Fibroblast of skin of right biceps (primary cell): ENCODE measurements around the gene SRC.

Source experiments
- DNase-seq: peaks from one replicate; pipeline ENCODE4 v3.0.0-alpha.2; 2013

The SRC gene

DNA sequence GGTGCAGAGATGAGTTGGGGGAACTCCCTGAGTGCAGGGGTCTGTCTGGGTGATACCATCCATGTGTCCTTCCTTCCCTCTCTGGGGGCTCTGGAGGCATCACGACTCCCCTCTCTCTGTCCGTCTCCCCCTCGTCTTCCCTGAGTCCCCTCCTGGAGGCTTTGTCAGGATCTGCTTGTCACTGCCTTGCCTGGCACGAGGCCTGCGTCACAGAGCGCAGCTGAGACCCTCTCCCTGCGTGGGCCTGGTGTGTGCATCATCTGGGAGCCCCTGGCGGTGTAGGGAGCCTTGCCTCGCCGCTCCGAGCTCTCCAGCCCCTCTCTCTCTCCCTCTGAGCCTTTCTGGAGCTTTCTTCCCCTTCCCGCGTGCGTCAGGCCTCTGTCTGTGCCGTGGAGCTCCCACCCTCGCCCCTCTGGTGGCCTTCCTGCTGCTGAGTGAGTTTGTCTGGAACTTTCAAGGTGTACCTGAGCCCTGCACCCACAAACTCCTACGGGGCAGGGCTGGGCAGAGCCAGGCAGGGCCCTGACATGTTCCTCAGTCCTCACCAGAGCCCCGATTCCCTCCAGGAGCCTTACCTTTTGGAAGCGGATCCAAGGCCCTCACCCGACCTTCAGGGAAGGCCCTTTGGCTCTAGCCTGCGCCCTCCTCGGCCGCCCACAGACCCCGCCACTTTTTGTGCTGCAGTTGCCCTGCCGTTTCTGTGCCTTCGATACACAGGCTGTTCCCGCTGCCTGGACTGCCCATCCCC, 70.3 kb downstream of the SRC start:
- DNase-seq, result no peak

DNA sequence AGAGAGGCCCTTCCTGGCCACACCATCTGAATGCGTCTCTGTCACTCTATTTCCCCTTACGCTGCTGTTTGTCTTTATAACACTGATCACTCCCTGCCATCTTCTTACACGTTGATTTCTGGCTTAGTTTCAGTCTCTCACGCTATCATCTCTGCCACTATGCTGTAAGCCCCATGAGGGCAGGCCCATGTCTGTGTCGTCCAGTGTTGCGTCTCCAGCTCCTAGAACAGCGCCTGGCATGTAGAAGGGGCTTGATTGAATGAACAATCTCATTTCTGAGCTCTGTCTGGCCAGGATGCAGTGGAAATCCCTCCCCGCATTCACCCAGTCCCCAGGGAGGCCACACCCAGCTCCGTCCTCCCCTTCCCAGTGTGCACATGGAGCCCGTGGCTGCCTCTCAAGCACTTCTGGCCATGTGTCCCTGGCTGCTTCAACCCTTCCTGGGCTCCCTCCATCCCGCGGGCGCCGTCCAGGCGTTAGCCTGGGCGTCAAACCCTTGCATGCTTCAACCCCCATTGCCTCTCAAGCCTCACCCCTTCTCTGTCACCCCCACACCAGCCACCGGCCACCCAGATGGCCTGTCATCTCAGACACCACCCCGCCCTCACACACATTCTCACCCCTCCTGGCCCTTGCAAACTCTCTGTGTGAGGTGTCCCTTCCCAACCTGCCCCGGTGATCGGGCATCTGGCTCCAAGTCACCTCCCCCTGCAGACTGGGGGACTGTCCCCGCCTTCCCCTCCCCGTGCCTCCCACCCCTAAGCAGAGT, 71.1 kb downstream of the SRC start:
- no peak for DNase-seq

DNA sequence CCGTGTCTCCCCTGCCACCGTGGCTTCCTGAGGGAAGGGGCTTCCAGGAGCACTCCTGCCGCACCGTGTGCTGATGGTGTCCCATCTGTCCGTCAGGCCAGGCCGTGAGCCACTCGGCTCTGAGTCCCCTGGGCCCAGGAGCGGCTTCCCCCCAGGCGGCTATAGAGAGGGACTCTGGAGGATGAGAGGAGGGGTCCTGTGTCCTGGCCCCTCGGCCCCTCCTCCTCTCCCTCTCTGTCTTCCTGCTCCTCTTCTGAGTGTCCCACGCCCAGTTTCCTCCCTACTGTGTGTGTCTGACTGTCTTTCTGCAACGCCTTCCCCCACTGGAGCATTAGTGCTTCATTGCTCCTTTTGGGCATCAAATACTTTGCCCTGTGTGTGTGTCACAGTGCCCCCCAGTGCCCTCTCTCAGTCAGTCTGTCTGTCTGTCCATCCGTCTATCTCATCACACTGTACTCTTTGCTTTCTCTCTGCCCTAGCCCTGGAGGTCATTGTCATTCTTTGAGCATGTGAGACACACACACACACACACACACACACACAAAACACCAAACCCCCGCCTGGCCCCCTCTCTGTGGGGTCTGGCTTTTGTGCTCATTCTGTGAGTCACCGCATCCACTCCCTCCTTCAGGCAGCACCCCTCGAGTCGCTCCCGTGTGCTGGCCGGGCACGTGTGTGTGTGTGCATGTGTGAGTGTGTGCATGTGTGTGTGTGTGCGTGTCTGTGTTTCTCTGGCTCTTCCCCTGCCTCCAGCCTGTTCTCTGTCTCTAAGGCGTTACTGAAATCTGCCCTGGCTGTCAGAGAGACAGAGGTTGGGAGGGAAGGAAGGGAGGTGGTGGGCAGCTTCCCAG, 71.9 kb downstream of the SRC start:
- peak; percentile 65 for DNase-seq

DNA sequence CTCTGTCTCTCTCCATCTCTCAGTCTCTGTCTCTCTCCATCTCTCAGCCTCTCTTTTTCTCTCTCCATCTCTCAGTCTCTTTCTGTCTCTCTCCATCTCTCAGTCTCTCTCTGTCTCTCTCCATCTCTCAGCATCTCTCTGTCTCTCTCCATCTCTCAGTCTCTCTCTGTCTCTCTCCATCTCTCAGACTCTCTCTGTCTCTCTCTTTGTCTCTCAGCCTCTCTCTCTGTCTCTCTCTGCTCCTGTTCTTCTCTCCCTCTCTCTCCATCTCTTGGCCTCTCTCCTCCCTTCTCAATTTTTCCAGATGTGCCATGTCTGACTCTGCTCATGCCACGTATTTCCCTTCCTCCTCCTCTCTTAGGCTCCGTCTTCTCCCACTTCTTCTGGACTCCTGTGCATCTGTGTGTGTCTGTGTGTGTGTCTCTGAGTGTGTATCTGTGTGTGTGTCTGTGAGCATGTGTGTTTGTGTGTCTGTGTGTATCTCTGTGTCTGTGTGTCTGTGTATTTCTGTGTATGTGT, 72.7 kb downstream of the SRC start:
- no peak for DNase-seq

DNA sequence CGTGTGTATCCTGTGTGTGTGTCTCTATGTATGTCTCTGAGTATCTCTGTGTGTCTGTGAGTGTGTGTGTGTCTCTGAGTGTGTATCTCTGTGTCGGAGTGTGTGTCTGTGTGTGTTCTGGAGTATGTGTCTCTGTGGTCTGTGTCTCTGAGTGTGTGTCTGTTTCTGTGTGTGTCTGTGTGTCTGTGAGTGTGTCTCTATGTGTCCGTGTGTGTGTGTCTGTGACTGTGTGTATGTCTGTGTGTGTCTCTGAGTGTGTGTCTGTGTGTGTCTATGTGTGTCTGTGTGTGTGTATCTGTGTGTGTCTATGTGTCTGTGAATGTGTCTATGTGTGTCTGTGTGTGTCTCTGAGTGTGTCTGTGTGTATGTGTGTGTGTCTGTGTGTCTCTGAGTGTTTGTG, 73.4 kb downstream of the SRC start:
- DNase-seq, result no peak

DNA sequence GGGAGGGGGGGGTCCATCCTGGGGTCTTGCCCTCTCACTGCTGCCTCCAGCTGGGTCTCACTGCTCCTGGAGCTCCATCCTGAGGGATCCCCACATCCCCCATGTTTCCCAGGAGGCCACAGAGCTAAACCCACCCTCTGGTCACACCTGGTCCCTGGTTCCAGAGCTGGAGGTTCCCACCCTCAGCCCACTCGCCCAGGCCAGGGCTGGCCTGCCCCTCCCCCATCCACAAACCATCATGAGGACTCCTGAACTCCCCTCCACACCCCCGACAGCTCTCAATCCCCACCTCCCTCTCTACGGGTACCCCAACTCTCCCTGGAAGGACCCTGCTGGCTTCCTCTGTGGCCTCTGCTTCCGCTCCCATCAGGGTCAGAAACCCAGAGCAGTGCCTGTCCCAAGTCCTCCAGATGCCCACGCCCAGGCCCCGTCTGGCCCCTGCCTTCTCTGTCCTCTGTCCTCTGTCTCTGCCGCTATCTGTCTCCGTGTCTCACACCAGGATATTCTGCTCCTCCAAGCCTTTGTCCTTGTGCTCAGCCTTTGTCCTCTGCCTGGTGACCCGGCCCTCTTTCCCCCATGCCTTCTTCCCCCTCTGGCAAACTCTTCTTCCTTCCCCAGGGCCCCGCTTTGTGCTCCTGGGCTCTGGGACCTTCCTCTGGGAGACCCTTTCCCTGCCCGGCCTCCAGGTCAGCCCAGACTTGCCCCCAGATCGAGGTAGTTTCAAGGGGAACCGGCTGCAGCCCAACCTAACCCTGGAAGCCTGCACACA, 74.0 kb downstream of the SRC start:
- no peak for DNase-seq

DNA sequence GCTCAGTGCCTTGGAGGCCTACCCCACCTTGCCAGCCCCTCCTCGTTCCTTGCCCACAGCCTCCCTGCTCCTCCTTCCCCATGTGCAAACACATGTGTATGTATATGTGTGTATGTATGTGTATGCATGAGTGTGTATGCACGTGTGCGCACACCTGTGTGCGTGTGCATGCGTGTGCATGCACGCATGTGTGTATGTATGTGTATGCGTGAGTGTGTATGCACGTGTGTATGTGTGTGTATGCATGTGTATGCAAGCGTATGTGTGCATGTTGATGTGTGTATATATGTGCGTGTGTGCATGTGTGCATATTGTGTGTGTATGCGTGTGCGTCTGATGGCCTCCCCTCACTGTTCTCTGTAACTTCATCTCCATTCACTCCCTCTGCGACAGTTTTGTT, 74.7 kb downstream of the SRC start:
- DNase-seq, result no peak

DNA sequence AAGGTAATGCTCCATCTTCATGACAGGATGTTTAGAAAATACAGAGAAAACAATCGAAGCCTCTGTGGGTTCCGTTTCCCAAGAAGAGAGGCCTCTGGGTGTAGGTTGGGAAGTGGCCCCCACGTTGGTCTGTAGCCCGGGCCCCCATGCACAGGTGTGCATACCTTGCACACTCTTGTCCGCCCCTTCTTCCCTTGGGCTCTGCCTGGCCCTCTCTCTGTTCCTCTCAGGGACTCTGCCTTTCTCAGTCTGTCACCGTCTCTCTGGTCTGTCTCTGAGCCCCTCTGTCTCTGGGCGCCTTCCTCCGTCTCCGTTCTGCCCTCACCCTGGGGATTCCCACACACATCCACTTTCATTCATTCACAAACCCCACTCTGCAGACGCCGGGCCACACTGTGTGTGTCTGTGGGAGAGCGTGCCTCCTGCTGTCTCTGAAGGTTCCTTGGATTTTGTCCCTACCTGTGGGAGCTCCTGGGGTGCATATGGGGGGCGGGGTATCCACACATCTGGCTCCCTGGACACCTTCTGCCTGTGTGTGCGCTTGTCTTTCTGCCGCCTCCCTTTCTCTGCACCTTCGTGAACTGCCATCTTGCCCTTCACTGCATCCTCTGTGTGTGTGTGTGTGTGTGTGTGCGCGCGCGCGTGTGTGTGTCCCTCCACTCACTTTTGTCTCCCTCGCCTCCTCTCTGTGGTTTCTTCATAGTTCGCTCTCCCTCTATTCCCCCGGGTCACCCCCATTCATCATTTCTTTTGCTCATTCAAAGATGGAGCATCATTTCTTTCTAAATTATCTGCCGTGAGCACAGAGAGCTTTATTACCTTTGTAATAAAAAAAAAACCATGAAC, 75.3 kb downstream of the SRC start:
- DNase-seq, result no peak

DNA sequence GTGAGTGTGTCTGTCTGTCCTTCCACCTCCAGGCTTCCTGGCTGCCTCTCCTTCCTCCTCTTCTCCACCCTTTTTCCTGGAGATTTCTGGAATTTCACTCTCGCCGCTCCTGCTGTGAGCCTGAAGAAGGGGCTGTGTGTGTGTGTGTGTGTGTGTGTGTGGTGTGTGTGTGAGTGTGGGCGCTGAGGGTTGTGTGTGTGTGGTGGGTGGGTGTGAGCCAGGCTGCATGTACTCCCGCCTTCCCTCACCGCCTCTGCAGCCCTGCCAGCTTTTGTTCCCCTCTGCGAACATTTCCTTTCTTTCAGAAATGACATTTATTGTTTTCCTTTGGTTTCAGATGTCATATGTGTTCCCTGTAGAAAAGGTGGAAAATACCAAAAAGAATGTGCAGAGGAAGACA, 76.0 kb downstream of the SRC start:
- peak; percentile 33 for DNase-seq

DNA sequence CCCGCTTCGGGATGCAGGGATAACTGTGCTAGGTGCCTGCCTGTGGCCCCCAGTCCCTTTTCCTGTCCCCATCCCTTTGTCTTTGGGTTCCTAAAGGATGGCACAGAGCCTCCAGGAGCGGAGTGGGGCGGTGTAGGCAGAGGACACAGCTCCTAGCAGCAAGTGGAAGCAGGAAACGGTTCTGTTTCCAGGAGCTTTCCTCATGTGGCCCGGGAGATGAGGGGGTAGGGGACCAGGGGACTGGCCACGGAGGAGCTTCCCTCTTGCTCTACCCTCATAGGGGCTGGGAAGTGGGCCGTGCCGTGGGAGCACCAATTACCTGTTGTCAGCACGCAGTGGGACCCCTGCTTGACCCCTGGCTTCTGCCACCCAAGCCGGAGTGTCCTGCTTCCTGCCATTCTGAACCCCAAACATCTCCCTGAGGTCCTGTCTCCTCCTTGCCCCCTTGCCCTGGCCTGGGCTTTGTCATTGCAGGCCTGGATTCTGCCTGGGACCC, 76.9 kb downstream of the SRC start:
- no peak for DNase-seq

DNA sequence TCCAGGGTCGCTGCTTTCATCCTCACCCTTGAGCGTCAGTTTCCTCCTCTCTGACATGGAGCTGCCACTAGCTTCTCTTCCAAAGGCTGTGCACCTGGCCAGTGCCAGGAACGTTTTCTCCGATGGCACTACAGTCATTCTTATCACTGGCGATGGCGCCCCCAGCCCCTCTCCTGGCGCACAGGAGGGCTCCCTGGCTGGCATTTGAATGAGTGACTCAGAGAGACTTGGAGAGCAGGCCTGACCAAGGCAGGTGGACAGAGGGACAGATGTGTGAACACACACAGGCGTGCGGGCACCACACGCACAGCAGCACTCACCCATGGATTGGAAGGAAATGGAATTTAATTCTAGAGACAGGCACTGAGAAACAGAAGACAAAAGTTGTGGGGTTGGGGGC, 77.6 kb downstream of the SRC start:
- no peak for DNase-seq

DNA sequence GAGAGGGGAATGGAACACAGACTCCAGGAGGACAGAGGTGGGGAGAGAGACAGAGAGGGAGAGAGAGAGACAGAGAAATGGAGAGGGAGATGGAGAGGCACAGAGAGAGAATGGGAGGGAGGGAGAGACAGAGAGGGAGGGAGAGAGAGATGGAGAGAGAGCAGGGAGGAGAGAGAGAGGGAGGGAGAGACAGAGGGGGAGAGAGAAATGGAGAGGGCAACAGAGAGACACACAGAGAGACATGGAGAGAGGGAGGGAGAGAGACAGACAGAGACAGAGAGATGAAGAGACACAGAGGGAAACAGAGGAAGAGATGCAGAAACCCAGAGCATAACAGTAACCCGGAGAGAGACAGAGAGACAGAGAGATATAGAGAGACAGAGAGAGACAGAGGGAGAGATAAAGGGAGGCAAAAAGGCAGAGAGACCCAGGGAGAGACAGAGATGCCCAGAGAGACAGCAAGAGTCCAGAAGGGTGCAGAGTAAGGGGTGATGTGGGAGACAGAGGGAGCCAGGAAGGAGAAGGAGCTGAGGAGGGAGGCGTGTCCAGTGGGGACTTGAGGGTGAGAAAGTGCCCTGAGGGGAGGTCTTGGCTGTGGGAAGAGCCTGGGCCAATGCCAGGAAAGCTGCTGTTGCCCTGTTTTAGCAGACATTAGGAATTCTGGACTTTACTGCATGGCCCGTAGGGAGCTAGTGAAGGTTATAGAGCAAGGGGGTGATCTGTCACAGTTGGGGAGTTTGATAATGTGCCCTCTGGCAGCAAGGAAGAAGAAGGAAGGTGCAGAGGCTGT, 78.3 kb downstream of the SRC start:
- no peak for DNase-seq

DNA sequence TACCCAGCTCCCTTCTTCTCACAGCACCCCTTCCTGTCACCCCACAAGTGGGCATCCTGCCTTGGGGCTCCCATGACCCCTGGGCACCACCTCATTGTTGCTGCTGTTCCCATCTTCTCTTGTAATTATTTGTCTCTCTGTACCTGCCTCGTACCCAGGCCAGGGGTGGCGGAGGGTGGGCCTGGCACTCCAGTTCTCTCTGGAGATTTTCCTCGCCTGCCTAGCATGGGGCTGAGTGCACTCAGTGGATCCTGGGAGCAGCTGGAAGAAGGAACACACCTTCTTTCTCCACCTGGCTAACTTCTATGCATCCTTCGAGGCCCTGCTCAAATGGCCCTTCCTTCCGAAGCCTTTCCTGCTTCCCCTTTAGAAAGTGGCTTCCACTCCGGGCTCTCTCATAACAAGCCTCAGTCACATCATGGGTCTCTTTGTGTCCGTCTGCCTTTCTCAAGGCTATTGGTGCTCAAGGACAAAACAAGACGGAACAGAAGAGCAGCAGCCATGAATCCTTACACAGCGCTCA, 79.2 kb downstream of the SRC start:
- DNase-seq, result no peak

DNA sequence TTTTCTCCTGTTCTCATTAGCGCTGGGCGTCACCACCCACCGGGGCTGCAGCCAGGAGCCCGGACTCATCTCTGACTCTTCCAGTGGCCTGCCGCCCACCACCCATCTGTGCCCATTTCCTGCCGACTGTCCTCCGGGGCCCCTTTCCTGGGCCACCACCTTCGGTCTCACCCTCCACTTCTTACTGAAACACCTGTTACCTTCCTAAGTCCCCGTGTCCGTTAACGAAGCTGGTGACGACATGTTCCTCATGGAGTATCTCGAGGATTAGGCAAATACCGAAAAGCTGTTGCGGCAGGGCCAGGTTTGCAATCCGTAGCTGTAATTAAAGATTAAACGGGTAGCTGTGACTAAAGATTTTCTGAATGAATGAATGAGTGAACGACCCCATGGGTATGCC, 80.2 kb downstream of the SRC start:
- no peak for DNase-seq

DNA sequence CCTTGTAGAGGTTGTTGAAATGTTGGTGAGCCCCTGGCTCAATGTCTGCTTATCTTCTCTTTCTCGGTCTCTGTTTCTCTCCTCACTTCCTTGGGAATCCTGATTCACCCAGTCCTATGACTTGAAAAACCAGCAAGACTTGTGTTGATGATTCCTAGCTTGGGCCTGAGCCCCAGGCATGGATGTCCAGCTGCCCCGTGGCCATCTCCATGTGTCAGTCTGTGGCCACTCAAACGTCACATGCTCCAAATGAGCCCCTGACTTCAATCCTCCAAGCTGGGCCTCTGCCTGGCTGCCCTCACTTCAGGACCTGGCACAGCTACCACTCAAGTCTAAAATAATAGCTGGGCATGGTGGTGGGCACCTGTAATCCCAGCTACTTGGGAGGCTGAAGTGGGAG, 81.0 kb downstream of the SRC start:
- no peak for DNase-seq

DNA sequence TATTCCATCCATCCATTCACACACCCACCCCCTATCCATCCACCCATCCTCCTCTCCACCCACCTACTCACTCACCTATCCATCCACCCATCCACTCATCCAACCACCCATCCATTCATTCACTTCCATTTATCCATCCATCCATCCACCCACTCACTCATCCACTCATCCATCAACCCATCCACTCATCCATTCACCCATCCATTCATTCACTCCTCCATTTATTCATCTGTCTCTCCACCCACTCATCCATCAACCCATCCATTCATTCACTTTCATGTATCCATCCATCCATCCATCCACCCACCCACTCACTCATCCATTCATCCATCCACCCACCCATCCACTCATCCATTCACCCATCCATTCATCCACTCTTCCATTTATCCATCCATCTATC, 84.1 kb downstream of the SRC start:
- DNase-seq, result no peak

DNA sequence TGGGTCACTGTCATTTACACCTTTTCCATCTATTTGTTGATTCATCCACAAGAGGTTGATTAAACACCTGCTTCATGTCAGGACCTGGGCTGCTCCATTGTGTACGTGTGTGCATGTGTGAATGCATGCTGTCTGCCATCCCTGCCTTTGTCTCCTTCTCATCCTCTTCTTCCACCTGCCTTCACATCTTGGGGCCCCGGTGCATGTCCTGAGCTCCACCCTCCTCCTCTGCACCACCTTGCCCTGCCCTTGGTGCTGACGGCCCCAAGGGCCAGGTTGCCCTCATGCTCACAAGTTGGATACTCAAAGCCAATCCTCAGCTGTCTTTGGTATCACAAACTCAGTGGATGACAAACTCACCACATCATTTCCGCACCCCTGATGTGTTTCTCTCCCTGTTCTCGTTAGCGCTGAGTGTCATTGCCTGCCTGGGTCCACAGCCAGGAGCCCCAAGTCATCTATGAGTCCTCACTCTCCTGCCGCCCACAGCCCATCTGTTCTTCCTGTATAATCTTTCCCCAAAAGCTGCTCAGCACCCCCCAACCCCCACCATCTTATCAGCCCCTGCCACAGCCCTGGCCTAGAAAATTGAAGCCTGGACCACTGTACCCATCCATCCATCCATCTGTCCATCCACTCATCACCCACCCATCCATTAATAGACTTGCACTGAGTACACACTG, 85.0 kb downstream of the SRC start:
- no peak for DNase-seq

DNA sequence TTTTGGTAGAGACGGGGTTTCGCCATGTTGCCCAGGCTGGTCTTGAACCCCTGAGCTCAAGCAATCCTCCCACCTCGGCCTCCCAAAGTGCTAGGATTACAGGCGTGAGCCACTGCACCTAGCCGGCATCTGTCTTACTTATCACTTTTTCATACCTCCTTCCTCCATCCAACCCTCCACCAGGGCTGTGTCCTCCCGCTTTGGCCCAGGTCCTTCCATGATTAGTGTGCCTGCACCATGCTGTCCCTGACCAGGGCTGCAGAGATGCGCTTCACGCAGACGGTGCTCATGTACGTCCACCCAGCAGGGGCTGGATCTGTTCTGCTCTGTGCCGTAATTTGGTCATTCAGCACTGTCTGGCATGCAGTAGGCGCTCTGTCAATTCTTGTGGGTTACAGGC, 85.8 kb downstream of the SRC start:
- no peak for DNase-seq

DNA sequence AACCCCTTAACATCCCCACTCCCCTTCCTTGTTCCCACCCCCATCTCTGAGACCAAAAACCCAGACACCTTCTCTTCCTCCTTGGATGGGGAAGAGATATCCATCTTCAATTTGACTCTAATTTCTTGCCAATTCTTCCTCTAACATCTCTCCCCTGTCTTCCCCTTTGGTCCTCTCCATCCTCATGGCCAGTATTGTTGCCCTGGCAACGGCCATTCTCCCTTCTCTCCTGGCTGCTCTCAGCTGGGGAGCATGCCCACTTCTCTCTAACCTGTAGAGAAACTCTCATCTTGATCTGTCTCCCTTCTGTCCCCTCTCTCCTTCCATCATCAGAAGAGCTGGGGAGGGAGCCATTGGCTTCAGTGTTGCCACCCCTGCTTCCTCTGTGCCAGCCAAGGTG, 86.7 kb downstream of the SRC start:
- DNase-seq, result no peak

DNA sequence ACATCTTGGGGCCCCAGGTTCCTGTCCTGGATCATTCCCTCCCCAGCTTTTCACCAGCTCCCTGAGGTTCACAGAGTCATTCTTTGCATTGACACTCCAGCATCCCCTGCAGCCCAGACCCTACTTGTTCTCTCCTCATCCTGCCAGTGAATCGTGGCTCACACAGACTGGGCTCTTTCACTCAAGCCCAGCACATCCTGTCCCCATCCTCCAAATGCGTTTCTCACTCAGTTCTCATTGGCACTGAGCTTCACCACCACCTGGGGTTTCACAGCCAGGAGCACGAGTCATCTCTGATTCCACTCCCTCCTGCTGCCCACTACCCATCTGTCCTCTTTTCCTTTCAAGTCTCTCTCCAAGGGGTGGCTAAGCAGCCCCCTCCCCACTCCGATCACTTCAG, 89.7 kb downstream of the SRC start:
- DNase-seq, result no peak
